ENCODE data around the gene PLXDC2. TPM values are rescaled to one million over a fixed set of nuclear protein-coding genes. Genes with fewer than 3 reads are reported as not detected.

Gene PLXDC2
- polyA plus RNA-seq, 2 of the 4 experiments (the other 2 are of a cell fraction) = 0.08 to 0.09 TPM

GRCh38 chr10:20271490-20271889, 455.3 kb downstream of the PLXDC2 start:
- DNase-seq (ENCODE audit: low read depth in 1 of 2, low spot score in 1 of 2) (no peak), ATAC-seq (no peak), FAIRE-seq (no peak)
- no peaks in the 10 kb centered on the region for H3K9me3 ChIP-seq
- POLR2A ChIA-PET = no interaction called here
- H3K4me1 ChIP-seq = no peaks in the 10 kb centered on the region
- H3K4me3 ChIP-seq = no peak overlapping the region
- CTCF ChIA-PET = no interaction called here
- H3K4me2 ChIP-seq = no peak overlapping the region
- TF ChIP-seq SMC3 (IDR thresholded peaks at IDR 0.05) = no peak
- no peak for TF ChIP-seq CTCF (IDR thresholded peaks at IDR 0.05)
- 15% methylated on average over 2 of the region's 2 CpGs for WGBS (ENCODE audit: missing lambda C conversion rate)
- H3K27ac ChIP-seq = no peak overlapping the region

- Histone ChIP-seq H3K4me2 (no peak overlapping the region), H3K9me3 (no peaks in the 10 kb centered on the region), H3K4me1 (no peaks in the 10 kb centered on the region), H3K27ac (no peak overlapping the region), H3K4me3 (no peak overlapping the region)
- DNase-seq (ENCODE audit: low read depth in 1 of 2, low spot score in 1 of 2) (no peak), ATAC-seq (no peak), FAIRE-seq (no peak)
- 7% methylated on average over 2 of the region's 2 CpGs for WGBS (ENCODE audit: missing lambda C conversion rate)
- CTCF ChIA-PET = no interaction called here
- POLR2A ChIA-PET = no interaction called here
- TF ChIP-seq MAFK (IDR thresholded peaks at IDR 0.05; ENCODE audit: partially characterized antibody) (peak; percentile 79), ZSCAN20 (CRISPR knock-in tag; IDR thresholded peaks at IDR 0.05) (no peak)
Measured at GRCh38 chr10:20272608-20273007, 456.4 kb downstream of the PLXDC2 start.

- Histone ChIP-seq H3K4me2 (no peak overlapping the region), H3K9me3 (no peaks in the 10 kb centered on the region), H3K4me1 (no peaks in the 10 kb centered on the region), H3K4me3 (no peak overlapping the region), H3K27ac (no peak overlapping the region)
- POLR2A ChIA-PET = no interaction called here
- WGBS (ENCODE audit: missing lambda C conversion rate) = 1% methylated on average over 3 of the region's 3 CpGs
- no peak for FAIRE-seq
- TF ChIP-seq GATA3 (IDR thresholded peaks at IDR 0.05; ENCODE audit: borderline replicate concordance) = no peak
- no peak for TF ChIP-seq TFCP2L1 (CRISPR knock-in tag; IDR thresholded peaks at IDR 0.05)
- TF ChIP-seq TP53 (CRISPR knock-in tag; IDR thresholded peaks at IDR 0.05) = no peak
- no peak for DNase-seq (ENCODE audit: low read depth in 1 of 2, low spot score in 1 of 2)
- no peak for ATAC-seq
- CTCF ChIA-PET = no interaction called here
Measured at GRCh38 chr10:20274571-20274970, 458.3 kb downstream of the PLXDC2 start.

- ATAC-seq (no peak), DNase-seq (ENCODE audit: low read depth in 1 of 2, low spot score in 1 of 2) (no peak), FAIRE-seq (no peak)
- POLR2A ChIA-PET = no interaction called here
- no peaks in the 10 kb centered on the region for H3K9me3 ChIP-seq
- CTCF ChIA-PET = no interaction called here
- no peak for TF ChIP-seq MYC (IDR thresholded peaks at IDR 0.05; ENCODE audit: borderline replicate concordance, low read length)
- no peak for TF ChIP-seq CBX2 (IDR thresholded peaks at IDR 0.05; ENCODE audit: borderline replicate concordance, low read depth)
- no peak for TF ChIP-seq EHF (CRISPR knock-in tag; IDR thresholded peaks at IDR 0.05)
- TF ChIP-seq ESRRA (IDR thresholded peaks at IDR 0.05; ENCODE audit: borderline replicate concordance, low read length) = no peak
- TF ChIP-seq GATA3 (IDR thresholded peaks at IDR 0.05; ENCODE audit: borderline replicate concordance) = no peak
- no peak for TF ChIP-seq RNF2 (IDR thresholded peaks at IDR 0.05; ENCODE audit: borderline replicate concordance, low read depth)
- TF ChIP-seq REST (IDR thresholded peaks at IDR 0.05) = no peak
- no peak for TF ChIP-seq CHD4 (IDR thresholded peaks at IDR 0.05; ENCODE audit: borderline replicate concordance)
- no peak for TF ChIP-seq BCL3 (IDR thresholded peaks at IDR 0.05)
- TF ChIP-seq MAZ (IDR thresholded peaks at IDR 0.05; ENCODE audit: borderline replicate concordance, low read depth, low read length) = no peak
- no peak for TF ChIP-seq HMGXB4 (CRISPR knock-in tag; IDR thresholded peaks at IDR 0.05; ENCODE audit: borderline replicate concordance)
- no peak for TF ChIP-seq KDM5A (IDR thresholded peaks at IDR 0.05)
- TF ChIP-seq EHMT2 (IDR thresholded peaks at IDR 0.05; ENCODE audit: low read depth) = no peak
- no peak overlapping the region for H3K27ac ChIP-seq
- no peaks in the 10 kb centered on the region for H3K4me1 ChIP-seq
- WGBS (ENCODE audit: missing lambda C conversion rate) = 11% methylated on average over 6 of the region's 6 CpGs
- no peak overlapping the region for H3K4me3 ChIP-seq
- no peak overlapping the region for H3K4me2 ChIP-seq
Measured at GRCh38 chr10:20276127-20276979, 460.1 kb downstream of the PLXDC2 start.

All from A549 (cell line).